ENCODE results near the gene UBAC2. TPM values are rescaled to one million over a fixed set of nuclear protein-coding genes. Genes with fewer than 3 reads are reported as not detected.

Gene UBAC2
- total and polyA plus RNA-seq, 2 of the 4 experiments (the other 2 are of a cell fraction): 20.8 to 36.3 TPM

- Histone ChIP-seq H4K8ac (ENCODE audit: low read depth in 2 of 2, low read length in 2 of 2) (no peak overlapping the region), H4K20me1 (ENCODE audit: insufficient read depth, low read length) (no peaks in the 10 kb centered on the region; the same call in 1 of the 2 replicates), H4K5ac (ENCODE audit: low read depth, low read length) (no peak overlapping the region), H3K56ac (ENCODE audit: extremely low read depth, insufficient read depth, low read length) (no peak overlapping the region), H2BK120ac (ENCODE audit: low read depth, low read length) (no peak overlapping the region), H3K9ac (ENCODE audit: low read depth, low read length) (no peak overlapping the region), H3K23ac (ENCODE audit: low read depth, low read length) (no peak overlapping the region), H3K9me1 (ENCODE audit: insufficient read depth, low read length) (peaks cover 5% of the 10 kb centered on the region; the same call in 1 of the 2 replicates), H2BK15ac (ENCODE audit: low read depth, low read length) (no peak overlapping the region), H4K91ac (ENCODE audit: insufficient read depth, low read depth, low read length) (no peak overlapping the region), H3K4ac (ENCODE audit: low read depth, low read length) (no peak overlapping the region), H2BK20ac (ENCODE audit: low read depth, low read length) (no peak overlapping the region), H3K27me3 (ENCODE audit: control insufficient read depth, insufficient read depth, low read length) (peaks cover 42% of the 10 kb centered on the region), H3K27ac (ENCODE audit: insufficient read depth, low read length) (no peak overlapping the region), H3K9me3 (ENCODE audit: control insufficient read depth, insufficient read depth, low read length) (no peaks in the 10 kb centered on the region), H3K4me3 (ENCODE audit: insufficient read depth, low read depth, low read length) (no peak overlapping the region), H3K14ac (replicated peaks; ENCODE audit: low read depth, low read length) (no peak overlapping the region), H3K4me1 (ENCODE audit: control insufficient read depth, insufficient read depth, low read length) (no peaks in the 10 kb centered on the region), H3K79me1 (ENCODE audit: low read depth in 1 of 2, low read length in 2 of 2) (no peaks in the 10 kb centered on the region), H3K4me2 (ENCODE audit: low read depth, low read length) (no peak overlapping the region), H2AFZ (replicated peaks; ENCODE audit: low read length, poor library complexity) (no peak overlapping the region), H2BK5ac (ENCODE audit: low read depth, low read length, poor library complexity, severe bottlenecking) (no peak overlapping the region), H2AK9ac (replicated peaks; ENCODE audit: low read depth, low read length, poor library complexity) (no peak overlapping the region), H3K36me3 (ENCODE audit: control insufficient read depth, insufficient read depth, low read length) (no peaks in the 10 kb centered on the region), H2AK5ac (ENCODE audit: low read depth, low read length) (no peak overlapping the region), H3K18ac (ENCODE audit: low read depth, low read length) (no peak overlapping the region)
- TF ChIP-seq RCOR1 (IDR thresholded peaks at IDR 0.05; ENCODE audit: insufficient replicate concordance, low read length): no peak
- no peak for TF ChIP-seq MAZ (IDR thresholded peaks at IDR 0.05; ENCODE audit: borderline replicate concordance, low read depth, low read length)
- no peak for TF ChIP-seq BHLHE40 (IDR thresholded peaks at IDR 0.05; ENCODE audit: low read depth, low read length)
- TF ChIP-seq ELK1 (IDR thresholded peaks at IDR 0.05; ENCODE audit: borderline replicate concordance, low read depth, low read length): no peak
- TF ChIP-seq MXI1 (IDR thresholded peaks at IDR 0.05; ENCODE audit: borderline replicate concordance, low read depth, low read length): no peak
- no TSS peak for BruUV-seq (replicated peaks)
- ATAC-seq (ENCODE audit: low read depth) (no peak), DNase-seq (no peak)
- CTCF ChIA-PET: no interaction called here
- dilution Hi-C loops (cut with HindIII; ENCODE audit: low sequenced_read_pairs, unreplicated experiment) (no loop called here), in situ Hi-C loops (cut with MboI; ENCODE audit: low sequenced_read_pairs) (no loop called here), intact Hi-C loops (cut with micrococcal nuclease) (no loop called here)
- POLR2A ChIA-PET (ENCODE audit: unreplicated experiment): no interaction called here
- no CpG with 5 or more reads among the region's 4 CpGs for WGBS, 2 experiments (ENCODE audit: extremely low coverage in 2 of 2, insufficient read length in 1 of 2)
These were observed 218.1 kb downstream of the UBAC2 start for GRCh38 chr13:99418843-99419140.

Data from IMR-90 (cell line).